ENCODE data around the gene IZUMO1. TPM values are rescaled to one million over a fixed set of nuclear protein-coding genes. Genes with fewer than 3 reads are reported as not detected.

Gene IZUMO1
- total RNA-seq, 1 experiment from 2014 or later, result not detected

GRCh38 chr19:48755084-48755641 is 8.5 kb upstream of the IZUMO1 start, which contains the start of gene FGF21:
TSS of gene FGF21 (plus strand) at chr19:48755524. CDS start at chr19:48756237, 713 bp downstream.
- H3K9me3 ChIP-seq (ENCODE audit: low read length), result no peaks in the 10 kb centered on the region
- no peak within 1 kb of the TSS for H3K27ac ChIP-seq (ENCODE audit: low read length)
- H3K9me2 ChIP-seq (replicated peaks; ENCODE audit: insufficient read depth, low read length), result no peaks in the 10 kb centered on the region
- H3K79me2 ChIP-seq (ENCODE audit: low read length), result no peaks in the 10 kb centered on the region
- H3K4me2 ChIP-seq (ENCODE audit: low read depth, low read length, poor library complexity, severe bottlenecking), result no peak within 1 kb of the TSS
- no peak within 1 kb of the TSS for H3K4me3 ChIP-seq (ENCODE audit: low read length)
- H3K9ac ChIP-seq (ENCODE audit: low read length), result no peak within 1 kb of the TSS; the same call in 1 of the 2 replicates
- no peak within 1 kb of the TSS for H2AFZ ChIP-seq (ENCODE audit: low read length)
- no peaks in the 10 kb centered on the region for H3K27me3 ChIP-seq (ENCODE audit: low read length)
- no peaks in the 10 kb centered on the region for H3K36me3 ChIP-seq (ENCODE audit: insufficient read depth, low read length)
- no peaks in the 10 kb centered on the region for H3K4me1 ChIP-seq (ENCODE audit: low read length)
- no peaks in the 10 kb centered on the region for H4K20me1 ChIP-seq (ENCODE audit: insufficient read depth, low read depth, low read length)
- no peak for DNase-seq

GRCh38 chr19:48752496-48753365 is 6.0 kb upstream of the IZUMO1 start, which contains the start of gene FUT1:
TSS of gene FUT1 (minus strand) at chr19:48752641. CDS start at chr19:48751281, 1,360 bp downstream.
- no peak for DNase-seq
- H3K4me3 ChIP-seq (ENCODE audit: low read length), result no peak within 1 kb of the TSS
- H3K4me1 ChIP-seq (ENCODE audit: low read length), result no peaks in the 10 kb centered on the region
- no peaks in the 10 kb centered on the region for H3K9me2 ChIP-seq (replicated peaks; ENCODE audit: insufficient read depth, low read length)
- H2AFZ ChIP-seq (ENCODE audit: low read length), result no peak within 1 kb of the TSS
- no peak within 1 kb of the TSS for H3K9ac ChIP-seq (ENCODE audit: low read length)
- no peak within 1 kb of the TSS for H3K4me2 ChIP-seq (ENCODE audit: low read depth, low read length, poor library complexity, severe bottlenecking)
- H3K36me3 ChIP-seq (ENCODE audit: insufficient read depth, low read length), result no peaks in the 10 kb centered on the region
- H3K79me2 ChIP-seq (ENCODE audit: low read length), result no peaks in the 10 kb centered on the region
- H3K9me3 ChIP-seq (ENCODE audit: low read length), result no peaks in the 10 kb centered on the region
- no peaks in the 10 kb centered on the region for H3K27me3 ChIP-seq (ENCODE audit: low read length)
- H3K27ac ChIP-seq (ENCODE audit: low read length), result no peak within 1 kb of the TSS
- H4K20me1 ChIP-seq (ENCODE audit: insufficient read depth, low read depth, low read length), result no peaks in the 10 kb centered on the region

GRCh38 chr19:48751845-48752495 is 5.3 kb upstream of the IZUMO1 start:
- H3K36me3 ChIP-seq (ENCODE audit: insufficient read depth, low read length), result no peaks in the 10 kb centered on the region
- no peak overlapping the region for H2AFZ ChIP-seq (ENCODE audit: low read length)
- H4K20me1 ChIP-seq (ENCODE audit: insufficient read depth, low read depth, low read length), result no peaks in the 10 kb centered on the region
- H3K9me2 ChIP-seq (replicated peaks; ENCODE audit: insufficient read depth, low read length), result no peaks in the 10 kb centered on the region
- no peaks in the 10 kb centered on the region for H3K79me2 ChIP-seq (ENCODE audit: low read length)
- DNase-seq, result no peak
- no peak overlapping the region for H3K9ac ChIP-seq (ENCODE audit: low read length)
- no peak overlapping the region for H3K4me2 ChIP-seq (ENCODE audit: low read depth, low read length, poor library complexity, severe bottlenecking)
- no peaks in the 10 kb centered on the region for H3K27me3 ChIP-seq (ENCODE audit: low read length)
- H3K9me3 ChIP-seq (ENCODE audit: low read length), result no peaks in the 10 kb centered on the region
- H3K4me3 ChIP-seq (ENCODE audit: low read length), result no peak overlapping the region
- H3K27ac ChIP-seq (ENCODE audit: low read length), result no peak overlapping the region
- H3K4me1 ChIP-seq (ENCODE audit: low read length), result no peaks in the 10 kb centered on the region

GRCh38 chr19:48750771-48751504 is 4.2 kb upstream of the IZUMO1 start:
- H3K9me3 ChIP-seq (ENCODE audit: low read length), result no peaks in the 10 kb centered on the region
- DNase-seq, result no peak
- H3K36me3 ChIP-seq (ENCODE audit: insufficient read depth, low read length), result no peaks in the 10 kb centered on the region
- no peak overlapping the region for H3K4me3 ChIP-seq (ENCODE audit: low read length)
- H3K4me2 ChIP-seq (ENCODE audit: low read depth, low read length, poor library complexity, severe bottlenecking), result no peak overlapping the region
- no peak overlapping the region for H3K27ac ChIP-seq (ENCODE audit: low read length)
- no peak overlapping the region for H2AFZ ChIP-seq (ENCODE audit: low read length)
- no peak overlapping the region for H3K9ac ChIP-seq (ENCODE audit: low read length)
- H3K27me3 ChIP-seq (ENCODE audit: low read length), result no peaks in the 10 kb centered on the region
- H3K4me1 ChIP-seq (ENCODE audit: low read length), result no peaks in the 10 kb centered on the region
- H3K9me2 ChIP-seq (replicated peaks; ENCODE audit: insufficient read depth, low read length), result no peaks in the 10 kb centered on the region
- no peaks in the 10 kb centered on the region for H4K20me1 ChIP-seq (ENCODE audit: insufficient read depth, low read depth, low read length)
- no peaks in the 10 kb centered on the region for H3K79me2 ChIP-seq (ENCODE audit: low read length)

GRCh38 chr19:48750351-48750750 is 3.6 kb upstream of the IZUMO1 start:
- DNase-seq, result no peak
- Histone ChIP-seq H3K4me1 (ENCODE audit: low read length) (no peaks in the 10 kb centered on the region), H3K27ac (ENCODE audit: low read length) (no peak overlapping the region), H3K36me3 (ENCODE audit: insufficient read depth, low read length) (no peaks in the 10 kb centered on the region), H3K4me3 (ENCODE audit: low read length) (no peak overlapping the region), H4K20me1 (ENCODE audit: insufficient read depth, low read depth, low read length) (no peaks in the 10 kb centered on the region), H3K4me2 (ENCODE audit: low read depth, low read length, poor library complexity, severe bottlenecking) (no peak overlapping the region), H3K9me3 (ENCODE audit: low read length) (no peaks in the 10 kb centered on the region), H3K79me2 (ENCODE audit: low read length) (no peaks in the 10 kb centered on the region), H3K9me2 (replicated peaks; ENCODE audit: insufficient read depth, low read length) (no peaks in the 10 kb centered on the region), H3K9ac (ENCODE audit: low read length) (no peak overlapping the region), H3K27me3 (ENCODE audit: low read length) (no peaks in the 10 kb centered on the region), H2AFZ (ENCODE audit: low read length) (no peak overlapping the region)

- H3K27me3 ChIP-seq (ENCODE audit: low read length), result no peaks in the 10 kb centered on the region
These were observed 3.0 kb upstream of the IZUMO1 start for GRCh38 chr19:48749571-48750198.

GRCh38 chr19:48746110-48746509 is 599 bp downstream of the IZUMO1 start:
- H3K36me3 ChIP-seq (ENCODE audit: insufficient read depth, low read length), result no peaks in the 10 kb centered on the region
- H3K4me2 ChIP-seq (ENCODE audit: low read depth, low read length, poor library complexity, severe bottlenecking), result no peak overlapping the region
- H3K9ac ChIP-seq (ENCODE audit: low read length), result no peak overlapping the region
- H3K9me2 ChIP-seq (replicated peaks; ENCODE audit: insufficient read depth, low read length), result no peaks in the 10 kb centered on the region
- no peak overlapping the region for H2AFZ ChIP-seq (ENCODE audit: low read length)
- no peaks in the 10 kb centered on the region for H3K4me1 ChIP-seq (ENCODE audit: low read length)
- no peaks in the 10 kb centered on the region for H3K27me3 ChIP-seq (ENCODE audit: low read length)
- H3K4me3 ChIP-seq (ENCODE audit: low read length), result no peak overlapping the region
- H3K9me3 ChIP-seq (ENCODE audit: low read length), result no peaks in the 10 kb centered on the region
- no peaks in the 10 kb centered on the region for H3K79me2 ChIP-seq (ENCODE audit: low read length)
- no peak for DNase-seq
- no peak overlapping the region for H3K27ac ChIP-seq (ENCODE audit: low read length)
- H4K20me1 ChIP-seq (ENCODE audit: insufficient read depth, low read depth, low read length), result no peaks in the 10 kb centered on the region

More at GRCh38 chr19:48749571-48750198, 3.0 kb upstream of the IZUMO1 start:
- no peaks in the 10 kb centered on the region for H3K4me1 ChIP-seq (ENCODE audit: low read length)
- H3K9me3 ChIP-seq (ENCODE audit: low read length), result no peaks in the 10 kb centered on the region
- H3K4me3 ChIP-seq (ENCODE audit: low read length), result no peak overlapping the region
- H3K9me2 ChIP-seq (replicated peaks; ENCODE audit: insufficient read depth, low read length), result no peaks in the 10 kb centered on the region
- DNase-seq, result no peak
- H2AFZ ChIP-seq (ENCODE audit: low read length), result no peak overlapping the region
- no peaks in the 10 kb centered on the region for H3K79me2 ChIP-seq (ENCODE audit: low read length)
- H3K27ac ChIP-seq (ENCODE audit: low read length), result no peak overlapping the region
- no peak overlapping the region for H3K4me2 ChIP-seq (ENCODE audit: low read depth, low read length, poor library complexity, severe bottlenecking)
- H3K9ac ChIP-seq (ENCODE audit: low read length), result no peak overlapping the region
- no peaks in the 10 kb centered on the region for H3K36me3 ChIP-seq (ENCODE audit: insufficient read depth, low read length)
- H4K20me1 ChIP-seq (ENCODE audit: insufficient read depth, low read depth, low read length), result no peaks in the 10 kb centered on the region
